ENCODE data around the gene CRISPLD2.

GRCh38 chr16:84918006-84918909, 98.5 kb downstream of the CRISPLD2 start:
- TF ChIP-seq, protein P1, sequence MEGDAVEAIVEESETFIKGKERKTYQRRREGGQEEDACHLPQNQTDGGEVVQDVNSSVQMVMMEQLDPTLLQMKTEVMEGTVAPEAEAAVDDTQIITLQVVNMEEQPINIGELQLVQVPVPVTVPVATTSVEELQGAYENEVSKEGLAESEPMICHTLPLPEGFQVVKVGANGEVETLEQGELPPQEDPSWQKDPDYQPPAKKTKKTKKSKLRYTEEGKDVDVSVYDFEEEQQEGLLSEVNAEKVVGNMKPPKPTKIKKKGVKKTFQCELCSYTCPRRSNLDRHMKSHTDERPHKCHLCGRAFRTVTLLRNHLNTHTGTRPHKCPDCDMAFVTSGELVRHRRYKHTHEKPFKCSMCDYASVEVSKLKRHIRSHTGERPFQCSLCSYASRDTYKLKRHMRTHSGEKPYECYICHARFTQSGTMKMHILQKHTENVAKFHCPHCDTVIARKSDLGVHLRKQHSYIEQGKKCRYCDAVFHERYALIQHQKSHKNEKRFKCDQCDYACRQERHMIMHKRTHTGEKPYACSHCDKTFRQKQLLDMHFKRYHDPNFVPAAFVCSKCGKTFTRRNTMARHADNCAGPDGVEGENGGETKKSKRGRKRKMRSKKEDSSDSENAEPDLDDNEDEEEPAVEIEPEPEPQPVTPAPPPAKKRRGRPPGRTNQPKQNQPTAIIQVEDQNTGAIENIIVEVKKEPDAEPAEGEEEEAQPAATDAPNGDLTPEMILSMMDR (conservative IDR thresholded peaks at IDR 0.05; ENCODE audit: low read length), result no peak
- no peak for TF ChIP-seq EZH2phosphoT487 (IDR thresholded peaks at IDR 0.05; ENCODE audit: borderline replicate concordance, low read depth, low read length)

All from OCI-LY7 (cell line).